ENCODE measurements around the gene PNMA8B.
"Not testable (repeated sequence)": the region's sequence is repeated elsewhere in the genome, so short reads cannot be mapped to it uniquely, and the experiment has no call there.

The PNMA8B gene, protein sequence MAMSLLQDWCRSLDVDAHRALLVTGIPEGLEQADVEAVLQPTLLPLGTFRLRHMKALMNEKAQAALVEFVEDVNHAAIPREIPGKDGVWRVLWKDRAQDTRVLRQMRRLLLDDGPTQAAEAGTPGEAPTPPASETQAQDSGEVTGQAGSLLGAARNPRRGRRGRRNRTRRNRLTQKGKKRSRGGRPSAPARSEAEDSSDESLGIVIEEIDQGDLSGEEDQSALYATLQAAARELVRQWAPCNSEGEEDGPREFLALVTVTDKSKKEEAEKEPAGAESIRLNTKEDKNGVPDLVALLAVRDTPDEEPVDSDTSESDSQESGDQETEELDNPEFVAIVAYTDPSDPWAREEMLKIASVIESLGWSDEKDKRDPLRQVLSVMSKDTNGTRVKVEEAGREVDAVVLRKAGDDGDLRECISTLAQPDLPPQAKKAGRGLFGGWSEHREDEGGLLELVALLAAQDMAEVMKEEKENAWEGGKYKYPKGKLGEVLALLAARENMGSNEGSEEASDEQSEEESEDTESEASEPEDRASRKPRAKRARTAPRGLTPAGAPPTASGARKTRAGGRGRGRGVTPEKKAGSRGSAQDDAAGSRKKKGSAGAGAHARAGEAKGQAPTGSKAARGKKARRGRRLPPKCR
- 0.07 to 0.48 reads per million in 2 donors for total RNA-seq

DNA sequence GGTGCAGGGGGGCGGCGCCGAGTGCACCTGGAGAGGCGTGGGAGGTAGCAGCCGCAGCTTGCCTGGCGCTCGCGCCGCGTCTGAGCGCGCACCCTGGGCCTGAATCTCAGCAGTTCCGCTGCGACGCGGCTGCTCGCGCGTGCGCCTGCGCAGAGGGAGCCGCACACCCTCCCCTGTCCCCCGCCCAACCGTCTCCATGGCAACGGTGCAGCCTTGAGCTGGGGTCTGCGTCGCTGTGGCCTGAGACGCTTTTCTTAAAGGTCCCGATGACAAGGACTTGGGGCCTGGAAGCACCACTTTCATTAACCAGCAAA, at the start of gene PNMA8B:
Gene PNMA8B, minus strand, starts transcription at position 82 of the 314 bp plus-strand sequence. CDS start 402 bp downstream, outside the sequence.
- no peak for DNase-seq

DNA sequence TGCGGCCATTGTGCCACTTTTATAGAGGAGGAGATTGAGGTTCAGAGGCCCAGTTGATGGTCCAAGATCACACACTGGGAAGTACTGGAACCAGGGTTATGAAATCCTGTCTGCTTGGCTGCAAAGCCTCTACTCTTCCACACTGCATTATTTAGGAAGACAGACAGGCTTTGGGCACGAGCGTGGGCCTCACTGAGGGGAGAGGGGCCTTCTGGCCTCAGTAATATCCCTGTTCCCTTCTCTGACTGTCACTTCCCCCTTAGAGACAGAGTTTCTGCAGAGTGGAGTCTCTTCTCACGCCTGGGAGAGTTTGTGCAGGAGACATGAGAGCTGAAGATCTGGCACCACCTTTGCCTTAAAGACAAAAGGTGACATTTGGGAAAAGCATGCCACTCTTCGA, 49.0 kb upstream of the PNMA8B start:
- DNase-seq, result no peak

DNA sequence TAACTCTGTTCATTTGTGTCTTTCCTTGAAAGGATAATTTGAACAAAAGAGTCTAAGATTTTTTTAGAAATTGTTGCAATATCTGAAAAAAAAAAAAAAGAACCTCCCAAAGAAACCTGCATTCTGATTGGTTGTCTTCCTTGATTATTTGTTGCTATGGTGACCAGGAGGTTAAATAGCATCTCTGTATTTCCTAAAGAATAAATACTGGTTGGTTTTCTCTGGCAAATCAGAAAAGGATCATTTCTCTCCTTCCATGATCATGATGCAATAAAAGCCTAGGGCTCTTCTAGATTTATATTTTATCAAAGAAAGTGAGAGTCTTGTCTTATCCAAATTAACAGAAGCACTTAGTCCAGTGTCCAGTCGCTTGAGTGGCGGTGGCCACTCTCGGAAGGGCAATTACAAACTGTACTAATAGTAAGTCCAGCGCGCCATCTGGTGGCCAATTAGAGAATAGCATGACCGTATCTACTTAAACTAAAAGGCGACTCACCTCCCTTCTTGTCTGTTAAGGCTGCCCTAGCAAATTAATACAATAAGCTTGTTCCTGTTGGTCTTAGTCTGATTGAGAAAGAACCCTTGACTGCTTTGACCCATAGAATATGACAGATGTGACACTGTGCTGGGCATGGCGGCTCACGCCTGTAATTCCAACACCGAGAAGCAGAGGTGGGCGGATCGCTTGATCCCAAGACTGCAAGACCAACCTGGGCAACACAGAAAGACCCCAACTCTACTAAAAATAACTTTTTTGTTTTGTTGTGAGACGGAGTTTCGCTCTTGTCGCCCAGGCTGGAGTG, 47.0 kb upstream of the PNMA8B start:
- peak; percentile 77 for DNase-seq

DNA sequence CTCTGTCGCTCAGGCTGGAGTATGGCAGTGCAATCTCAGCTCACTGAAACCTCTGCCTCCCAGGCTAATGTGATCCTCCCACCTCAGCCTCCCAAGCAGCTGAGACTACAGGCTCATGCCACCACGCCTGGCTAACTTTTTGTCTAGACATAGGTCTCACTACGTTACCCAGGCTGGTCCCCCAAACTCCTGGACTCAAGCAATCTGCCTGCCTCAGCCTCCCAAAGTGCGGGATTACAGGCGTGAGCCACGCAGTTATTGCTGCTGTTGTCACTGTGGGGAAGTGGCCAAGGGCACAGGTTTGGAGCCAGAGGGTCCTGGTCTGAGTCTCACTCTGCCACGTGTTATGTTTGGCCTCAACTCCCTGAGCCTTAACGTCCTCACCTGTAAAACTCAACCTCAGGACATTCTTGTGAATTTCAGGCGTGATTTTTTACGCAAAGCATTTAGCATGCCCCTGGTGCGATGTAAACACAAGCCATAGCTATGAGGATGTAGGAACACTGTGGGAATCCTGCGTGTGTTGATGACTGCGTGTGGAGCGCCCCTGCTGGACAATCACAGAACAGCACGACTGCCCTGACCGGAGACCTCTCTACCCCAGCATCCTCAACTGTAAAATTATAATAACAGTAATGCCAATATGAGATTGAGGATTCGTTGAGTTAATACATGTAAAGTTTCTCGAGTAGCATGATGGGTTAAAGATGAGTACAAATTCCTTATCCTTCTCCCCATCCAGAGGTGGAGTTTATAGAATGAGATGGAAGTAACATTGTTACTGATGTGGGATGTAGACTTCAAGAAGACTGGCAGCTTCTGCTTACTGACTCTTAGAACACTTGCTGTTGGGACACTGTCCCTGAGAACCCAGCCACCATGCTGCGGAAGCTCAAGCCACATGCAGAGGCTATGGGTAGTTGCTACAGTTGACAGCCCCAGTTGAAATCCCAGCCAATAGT, 41.8 kb upstream of the PNMA8B start:
- peak; percentile 66 for DNase-seq

DNA sequence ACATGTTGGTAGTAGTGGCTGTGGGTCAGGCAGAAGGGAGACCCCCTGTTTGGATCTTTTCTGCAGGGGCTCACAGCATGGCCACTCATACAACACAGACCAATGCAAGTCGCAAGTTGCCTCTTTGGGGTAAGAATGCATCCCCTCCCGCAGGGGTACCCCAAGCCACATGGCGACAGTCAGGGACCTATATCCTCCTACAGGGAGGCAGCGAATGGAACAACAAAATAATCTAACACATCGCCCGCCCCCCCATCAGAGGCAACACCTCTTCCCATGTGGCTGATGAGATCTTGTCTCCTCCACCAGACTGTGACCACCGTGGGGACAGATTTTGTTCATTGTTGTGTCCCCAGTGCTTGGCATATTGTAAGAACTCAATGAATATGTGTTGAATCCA, 40.7 kb upstream of the PNMA8B start:
- DNase-seq, result no peak

DNA sequence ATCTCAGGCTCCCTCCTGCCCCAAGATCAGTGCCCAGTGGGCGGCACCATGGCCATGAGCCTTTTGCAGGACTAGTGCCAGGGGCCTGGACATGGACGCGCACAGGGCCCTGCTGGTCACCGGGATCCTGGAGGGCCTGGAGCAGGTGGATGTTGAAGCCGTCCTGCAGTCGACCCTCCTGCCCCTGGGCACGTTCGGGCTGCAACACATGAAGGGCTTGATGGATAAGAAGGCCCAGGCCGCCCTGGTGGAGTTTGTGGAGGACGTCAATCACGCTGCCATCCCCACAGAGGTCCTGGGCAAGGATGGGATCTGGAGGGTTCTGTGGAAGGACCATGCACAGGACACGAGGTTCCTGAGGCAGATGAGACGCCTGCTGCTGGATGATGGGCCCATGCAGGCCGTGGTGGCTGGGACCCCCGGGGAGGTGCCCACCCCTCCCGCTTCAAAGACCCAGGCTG, 38.0 kb upstream of the PNMA8B start:
- DNase-seq, result no peak

DNA sequence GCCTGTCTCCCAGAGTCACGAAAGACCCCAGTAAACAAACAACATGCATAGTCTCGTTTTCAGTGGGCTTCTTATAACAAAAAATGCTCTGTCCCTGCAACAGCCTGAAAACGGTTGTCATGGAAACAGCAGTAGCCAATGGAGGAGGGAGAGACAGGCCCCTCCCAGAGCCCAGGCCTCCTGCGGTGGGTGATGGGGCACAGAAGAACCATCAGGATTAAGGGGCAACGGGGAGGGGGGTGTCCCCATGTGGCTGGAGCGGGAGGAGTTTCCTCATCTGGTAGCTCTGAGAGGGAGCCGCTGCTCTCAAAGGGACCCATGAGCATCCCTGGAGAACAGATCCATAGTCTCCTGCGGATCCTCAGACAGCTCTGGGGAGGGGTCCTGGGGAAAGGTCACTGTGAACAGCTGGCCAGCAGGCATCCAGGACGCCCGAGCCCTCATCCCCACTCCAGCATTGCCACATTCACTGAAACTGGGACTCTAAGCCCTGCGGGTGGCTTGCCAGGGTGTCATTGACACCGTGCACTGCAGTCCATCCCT, 37.5 kb upstream of the PNMA8B start:
- no peak for DNase-seq

DNA sequence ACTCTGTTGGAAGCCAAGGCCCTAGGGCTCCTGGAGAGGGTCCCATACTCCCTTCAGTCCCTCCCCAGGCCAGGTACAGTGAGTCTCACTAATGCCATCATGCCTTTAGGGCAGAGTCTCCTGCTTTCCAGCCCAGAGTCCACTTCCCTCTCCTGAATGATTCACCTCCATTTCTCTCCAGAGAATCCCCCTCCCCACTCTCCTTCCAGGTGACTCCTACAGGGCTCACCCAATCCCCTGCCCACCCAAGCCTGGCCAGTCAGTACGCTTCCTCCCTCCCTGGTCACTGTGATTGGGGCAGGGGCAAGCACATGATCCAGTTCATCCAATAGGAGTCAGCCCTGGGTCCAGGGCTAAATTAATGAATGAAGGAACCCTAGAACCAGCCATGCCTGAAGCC, 35.0 kb upstream of the PNMA8B start:
- DNase-seq, result no peak

DNA sequence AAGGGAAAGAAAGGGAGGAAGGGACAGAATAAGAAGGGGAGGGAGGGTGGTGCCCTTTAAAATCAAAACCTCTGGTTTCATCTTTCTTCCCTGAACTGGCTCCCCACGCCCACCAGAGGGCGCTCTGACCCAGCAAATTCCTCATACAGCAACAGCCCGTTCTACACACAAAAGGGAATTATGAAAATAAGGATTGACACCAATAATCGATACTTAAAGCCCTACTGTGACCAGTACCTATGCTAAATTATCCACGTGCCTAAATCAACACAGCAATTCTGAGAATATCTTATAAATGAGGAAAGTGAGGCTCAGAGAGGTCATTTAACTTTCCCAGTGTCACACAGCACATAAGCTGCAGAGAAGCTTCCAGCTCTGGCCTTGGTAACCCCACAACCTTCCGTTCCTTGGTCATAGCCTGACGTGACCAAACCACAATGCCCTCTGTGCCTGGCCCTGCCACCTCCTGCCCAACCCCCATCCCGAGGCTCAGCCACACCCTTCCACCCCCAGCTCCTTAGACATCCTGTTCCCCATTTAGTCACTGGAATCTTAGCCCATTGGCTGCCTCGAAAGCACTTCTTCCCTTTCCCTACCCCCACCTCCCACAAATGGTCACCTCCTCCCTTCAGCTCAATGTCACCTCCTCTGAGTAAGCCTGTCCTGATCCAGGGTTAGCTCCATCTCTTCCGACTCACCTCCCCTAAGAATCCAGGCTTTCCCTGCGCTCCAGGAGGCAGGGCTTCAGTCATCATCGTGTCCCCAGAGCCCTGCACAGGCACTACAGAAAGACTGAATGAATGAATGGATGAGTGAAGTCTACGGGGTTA, 34.2 kb upstream of the PNMA8B start:
- DNase-seq, result peak; percentile 77

DNA sequence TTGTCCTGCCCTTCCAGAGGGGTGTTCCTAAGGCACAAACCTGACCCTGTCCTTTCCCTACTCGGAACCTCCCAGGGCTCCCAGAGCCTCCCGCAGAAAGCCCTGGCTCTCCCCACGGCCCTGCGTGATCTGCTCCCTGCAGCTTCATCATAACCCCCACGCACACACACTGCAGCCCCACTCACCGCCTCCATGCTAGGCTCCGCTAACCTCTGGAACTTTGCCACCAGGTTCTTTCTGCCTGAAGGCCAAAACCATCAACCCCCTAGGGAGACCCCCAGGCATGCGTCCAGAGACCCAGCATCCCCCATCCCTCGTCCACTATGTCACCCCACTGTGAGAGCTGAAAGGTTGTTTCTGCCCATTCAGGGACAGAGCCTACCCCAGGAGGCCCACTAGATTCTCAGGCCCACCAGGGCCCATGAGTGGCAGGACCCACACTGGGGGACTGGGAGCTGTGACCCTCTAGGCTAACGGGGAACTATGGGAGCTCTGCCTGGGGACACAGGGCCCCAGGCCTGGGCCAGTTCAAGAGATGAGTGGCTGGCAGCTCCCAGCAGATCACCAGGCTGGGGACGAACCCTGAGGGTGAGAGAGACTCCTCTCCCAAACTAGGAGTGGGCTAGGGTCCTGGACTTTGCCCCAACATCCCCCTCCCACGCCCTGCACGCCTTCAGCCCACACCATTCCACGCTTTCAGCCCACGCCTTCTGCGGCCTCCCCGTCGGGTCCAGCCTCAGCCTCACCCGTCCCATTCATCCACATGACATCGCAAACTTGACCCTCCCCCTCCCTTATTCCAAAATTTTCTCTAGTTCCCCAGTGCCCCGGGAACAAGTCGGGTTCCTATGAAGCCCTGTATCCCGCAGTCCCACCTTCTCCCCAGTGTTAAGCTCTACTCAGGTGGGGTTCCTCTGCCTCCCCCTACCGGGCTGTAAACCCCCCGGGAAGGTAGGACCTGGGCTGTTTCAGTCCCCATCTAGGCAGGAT, 33.2 kb upstream of the PNMA8B start:
- no peak for DNase-seq

DNA sequence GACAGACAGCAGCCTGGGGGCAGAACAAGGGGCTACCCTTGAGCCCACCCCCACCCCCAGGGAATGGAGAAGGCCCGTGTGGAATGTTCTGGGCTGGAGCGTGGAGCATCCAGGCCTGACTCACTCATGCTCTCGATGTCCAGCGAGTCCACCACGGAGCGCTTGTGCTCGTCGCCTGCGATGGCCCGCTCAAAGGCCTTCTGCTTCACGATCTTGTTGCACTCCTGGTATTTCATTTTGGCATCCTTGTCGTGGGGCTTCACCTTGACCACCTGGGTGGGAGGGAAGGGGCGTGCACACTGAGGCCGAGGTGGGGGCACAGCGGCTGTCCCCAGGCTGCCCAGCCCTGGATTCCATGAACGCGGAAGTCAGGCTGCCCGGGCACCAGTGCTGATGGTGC, 31.1 kb upstream of the PNMA8B start:
- DNase-seq, result not testable (repeated sequence)

DNA sequence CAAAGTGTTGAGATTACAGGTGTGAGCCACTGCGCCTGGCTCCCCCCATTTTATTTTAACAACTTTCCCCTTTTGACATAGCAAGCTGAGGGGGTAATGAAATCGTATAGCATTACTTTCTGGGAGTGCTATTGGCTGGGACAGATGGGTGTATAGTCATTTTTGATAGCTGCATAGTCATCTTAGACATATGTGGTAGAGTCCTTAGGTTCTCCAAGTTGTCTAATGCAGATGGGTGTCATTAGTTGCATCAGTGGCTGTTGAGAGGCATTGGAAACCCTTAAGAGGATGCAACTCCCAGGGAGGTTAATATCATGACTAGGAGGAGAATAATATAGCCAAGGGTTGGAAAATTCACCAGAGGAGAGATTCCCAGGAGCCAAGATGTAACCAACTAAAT, 28.6 kb upstream of the PNMA8B start:
- DNase-seq, result no peak

DNA sequence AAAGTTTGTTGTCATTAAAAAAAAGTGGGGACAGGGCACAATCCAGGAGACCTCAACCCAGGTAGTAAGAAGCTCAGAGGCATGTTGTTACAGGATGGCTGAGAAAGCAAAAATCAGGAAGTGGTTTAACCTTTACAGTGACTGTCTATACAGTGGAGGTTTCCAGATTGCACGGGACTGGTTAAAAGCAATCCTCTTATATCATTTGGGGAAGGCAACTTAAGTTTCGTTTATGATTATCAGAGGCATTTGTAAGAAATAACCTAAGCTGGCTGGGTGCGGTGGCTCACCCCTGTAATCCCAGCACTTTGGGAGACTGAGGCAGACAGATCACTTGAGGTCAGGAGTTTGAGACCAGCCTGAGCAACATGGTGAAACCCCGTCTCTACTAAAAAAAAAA, 27.3 kb upstream of the PNMA8B start:
- DNase-seq, result not testable (repeated sequence)

DNA sequence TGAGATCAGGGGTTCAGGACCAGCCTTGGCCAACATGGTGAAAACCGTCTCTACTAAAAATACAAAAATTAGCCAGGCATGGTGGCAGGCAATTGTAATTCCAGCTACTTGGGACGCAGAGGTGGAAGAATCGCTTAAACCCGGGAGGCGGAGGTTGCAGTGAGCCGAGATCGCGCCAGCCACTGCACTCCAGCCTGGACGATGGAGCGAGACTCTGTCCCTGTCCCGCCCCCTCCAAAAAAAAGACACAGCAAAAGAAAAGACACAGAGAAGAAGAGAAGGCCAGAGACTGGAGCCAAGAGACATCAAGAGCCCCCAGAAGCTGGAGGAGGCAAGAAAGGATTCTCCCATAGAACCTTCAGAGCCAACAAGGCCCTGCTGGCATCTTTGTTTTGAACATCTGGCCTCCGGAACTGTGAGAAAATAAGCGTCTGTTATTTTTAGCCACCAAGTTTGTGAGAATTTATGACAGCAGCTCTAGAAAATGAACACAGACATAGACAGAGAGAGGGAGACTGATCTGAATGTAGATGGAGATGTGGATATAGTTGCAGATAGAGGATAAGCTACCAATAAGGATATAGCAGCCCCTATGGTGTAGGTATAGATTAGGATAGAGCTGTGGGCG, 25.7 kb upstream of the PNMA8B start:
- DNase-seq, result no peak

DNA sequence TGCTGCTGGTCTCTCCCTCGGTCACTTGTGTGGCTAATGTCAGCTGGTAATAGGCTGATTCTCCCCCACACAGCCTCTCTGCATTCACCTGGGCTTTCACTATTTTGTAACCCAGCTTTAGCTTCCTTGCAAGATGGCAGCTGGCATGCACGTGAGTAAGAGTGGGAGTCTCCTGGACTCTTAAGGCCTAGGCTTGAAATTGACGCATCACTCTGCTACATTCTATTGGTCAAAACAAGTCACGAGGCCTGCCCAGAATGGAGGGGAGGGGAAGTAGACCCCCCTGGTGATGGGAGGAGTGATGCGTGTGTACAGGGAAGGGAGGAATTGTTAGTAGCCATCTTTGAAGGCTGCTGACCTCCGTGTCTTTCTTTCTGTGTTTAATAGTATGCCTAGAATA, 24.9 kb upstream of the PNMA8B start:
- no peak for DNase-seq

DNA sequence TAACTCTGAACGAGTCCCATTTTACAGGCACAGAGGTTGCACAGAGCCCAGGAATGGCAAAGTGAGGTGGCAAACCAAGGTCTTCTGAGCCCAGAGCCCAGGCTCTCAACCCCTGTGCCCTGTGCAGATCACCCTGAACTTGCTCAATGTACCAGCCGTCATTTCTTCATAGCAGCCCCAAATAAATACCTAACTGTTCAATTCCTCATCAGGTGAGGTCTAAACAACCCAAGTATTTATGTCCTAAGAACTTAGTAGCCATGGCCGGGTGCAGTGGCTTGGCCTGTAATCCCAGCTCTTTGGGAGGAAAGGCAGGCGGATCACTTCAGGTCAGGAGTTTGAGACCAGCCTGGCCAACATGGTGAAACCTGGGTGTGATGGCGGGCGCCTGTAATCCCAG, 21.8 kb upstream of the PNMA8B start:
- DNase-seq, result no peak

DNA sequence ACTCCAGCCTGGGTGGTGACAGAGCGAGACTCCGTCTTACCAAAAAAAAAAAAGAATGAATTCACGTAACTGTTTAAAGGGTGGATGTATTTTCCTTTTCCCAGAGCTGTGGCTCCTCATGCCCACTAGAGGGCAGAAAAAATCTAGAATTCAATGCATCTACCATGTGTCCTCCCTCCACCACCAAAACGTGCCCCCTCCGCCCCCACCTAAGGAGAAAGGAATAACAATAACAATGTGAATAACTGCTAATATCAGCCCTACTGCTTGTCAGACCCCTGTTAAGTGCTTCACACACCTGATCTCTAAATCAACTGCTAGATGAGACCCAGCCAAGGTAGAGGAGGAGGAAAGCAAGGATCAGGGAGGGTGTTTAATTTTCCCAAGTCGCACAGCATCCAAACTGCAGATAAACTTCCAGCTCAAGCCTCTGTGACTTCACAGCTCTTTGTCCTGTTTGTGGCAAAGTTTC, 20.2 kb upstream of the PNMA8B start:
- DNase-seq, result no peak

DNA sequence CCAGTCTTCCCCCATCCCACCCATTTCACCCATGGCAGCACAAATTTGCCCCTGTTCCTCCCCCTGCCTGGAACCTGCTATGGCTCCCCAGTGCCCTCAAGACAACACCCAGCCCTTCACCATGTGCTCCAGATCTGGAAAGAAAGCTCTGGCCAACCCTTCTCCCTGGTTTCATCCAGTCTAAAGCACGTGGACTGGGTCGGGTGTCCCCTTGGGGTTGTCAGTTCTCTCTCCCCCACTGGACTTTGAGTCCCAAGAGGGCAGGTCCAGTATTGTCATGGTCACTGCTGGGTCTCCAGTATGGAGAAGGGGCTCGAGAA, 19.6 kb upstream of the PNMA8B start:
- no peak for DNase-seq

DNA sequence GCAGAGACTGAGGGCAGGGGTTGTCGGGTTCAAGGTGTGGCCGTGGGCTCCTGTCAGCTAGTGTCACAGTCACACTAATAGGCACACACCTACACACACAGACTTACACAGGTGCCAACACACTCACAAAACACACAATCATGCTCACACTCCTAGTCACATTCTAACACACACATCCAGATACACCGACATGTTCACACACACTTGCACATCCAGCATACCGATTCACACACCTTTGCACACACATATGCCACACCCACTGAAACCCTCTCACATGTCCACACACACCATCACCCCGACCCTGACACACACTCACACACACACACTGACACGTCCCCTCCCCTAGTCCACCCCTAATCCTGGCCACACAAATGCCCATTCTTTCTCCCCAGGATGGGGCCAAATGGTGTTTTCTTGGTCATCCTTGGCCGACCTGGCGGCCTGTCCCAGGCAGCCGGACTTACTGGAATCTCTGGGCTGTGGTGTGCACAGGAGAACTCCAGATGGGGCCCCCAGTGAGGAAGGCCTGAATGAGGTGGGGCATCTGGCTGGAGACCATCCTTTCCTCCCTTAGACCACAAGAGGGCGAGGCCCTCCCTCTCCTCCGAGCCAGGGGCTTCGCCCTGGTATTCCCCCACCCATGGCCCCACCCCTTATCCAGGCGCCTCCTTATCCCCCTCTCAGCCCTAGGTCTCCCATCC, 19.1 kb upstream of the PNMA8B start:
- no peak for DNase-seq
